AG08395 (cell line): ENCODE data around the gene HOXB8.
A peak's percentile ranks its signal among the peaks of the same experiment; 100 is the strongest.

Source experiments
- DNase-seq: peaks from one replicate; pipeline ENCODE4 v3.0.0; 2012; ENCODE audit warnings: mixed read lengths, low spot score

Gene HOXB8

GRCh38 chr17:48624544-48625494 lies 9.7 kb upstream of the HOXB8 start:
- DNase-seq: peak; percentile 64

GRCh38 chr17:48624118-48624517 lies 9.0 kb upstream of the HOXB8 start:
- no peak for DNase-seq

- no peak for DNase-seq
Measured at GRCh38 chr17:48623583-48623982, 8.5 kb upstream of the HOXB8 start.

GRCh38 chr17:48622857-48623256 lies 7.8 kb upstream of the HOXB8 start:
- DNase-seq: no peak

DNA sequence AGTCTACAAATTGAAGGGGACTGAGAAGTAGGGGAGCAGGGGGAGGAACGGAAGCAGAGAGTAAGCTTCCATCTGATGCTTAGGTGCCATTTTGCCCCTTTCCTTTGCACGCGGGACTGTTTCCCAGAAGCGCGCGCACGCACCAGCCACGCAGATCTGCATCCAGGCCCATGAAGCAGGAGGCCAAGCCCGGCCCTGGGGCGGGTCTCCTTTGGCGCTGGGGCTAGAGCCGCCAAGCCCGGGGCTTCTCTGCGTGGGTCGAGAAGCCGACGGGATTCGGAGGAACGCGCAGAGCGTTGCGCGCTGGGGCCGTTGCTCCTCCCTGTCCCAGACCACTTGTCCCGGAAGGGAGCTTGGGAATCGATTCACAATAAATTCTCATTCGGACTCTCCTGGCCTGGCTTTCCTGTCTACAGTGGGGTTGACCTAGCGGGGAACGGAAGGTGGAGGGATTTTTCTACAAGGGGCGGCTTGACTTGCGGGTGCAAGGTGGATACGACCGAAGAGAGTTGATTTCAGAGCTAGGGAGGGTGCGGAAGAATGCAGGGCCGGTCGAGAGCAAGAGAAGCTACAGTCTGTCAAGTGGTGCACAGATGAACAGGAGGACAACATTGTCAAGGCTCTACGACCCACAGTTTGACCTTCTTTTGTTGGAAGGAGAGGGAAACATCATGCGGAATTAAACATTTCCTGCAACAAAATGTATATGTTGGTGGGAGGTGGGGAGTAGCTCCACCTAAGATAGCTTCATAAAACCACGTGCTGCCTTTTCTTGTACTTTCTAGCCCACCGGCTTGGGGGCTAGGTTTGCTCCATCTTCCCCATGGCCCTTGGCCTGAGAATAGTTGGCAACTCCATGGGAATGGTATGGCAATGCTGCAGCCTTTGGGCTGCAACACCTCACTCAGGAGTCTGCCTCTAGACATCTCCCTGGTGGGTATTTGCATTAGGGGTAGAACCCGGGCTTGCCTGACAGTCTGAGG lies 6.6 kb upstream of the HOXB8 start:
- DNase-seq: no peak

- no peak for DNase-seq
Measured at GRCh38 chr17:48620461-48621139, 5.5 kb upstream of the HOXB8 start.

GRCh38 chr17:48619826-48620449 lies 4.8 kb upstream of the HOXB8 start:
- DNase-seq: no peak

- DNase-seq: peak; percentile 95
Measured at GRCh38 chr17:48618256-48618896, 3.3 kb upstream of the HOXB8 start.

- DNase-seq: no peak
Measured at GRCh38 chr17:48617471-48618255, 2.6 kb upstream of the HOXB8 start.

- no peak for DNase-seq
Measured at GRCh38 chr17:48616717-48617470, 1.8 kb upstream of the HOXB8 start.

- DNase-seq: no peak
Measured at GRCh38 chr17:48615963-48616716, 1.0 kb upstream of the HOXB8 start.

- DNase-seq: no peak
Measured at GRCh38 chr17:48613862-48614694, 1.0 kb downstream of the HOXB8 start.

GRCh38 chr17:48612854-48613691 lies 2.0 kb downstream of the HOXB8 start:
- DNase-seq: peak; percentile 41

DNA sequence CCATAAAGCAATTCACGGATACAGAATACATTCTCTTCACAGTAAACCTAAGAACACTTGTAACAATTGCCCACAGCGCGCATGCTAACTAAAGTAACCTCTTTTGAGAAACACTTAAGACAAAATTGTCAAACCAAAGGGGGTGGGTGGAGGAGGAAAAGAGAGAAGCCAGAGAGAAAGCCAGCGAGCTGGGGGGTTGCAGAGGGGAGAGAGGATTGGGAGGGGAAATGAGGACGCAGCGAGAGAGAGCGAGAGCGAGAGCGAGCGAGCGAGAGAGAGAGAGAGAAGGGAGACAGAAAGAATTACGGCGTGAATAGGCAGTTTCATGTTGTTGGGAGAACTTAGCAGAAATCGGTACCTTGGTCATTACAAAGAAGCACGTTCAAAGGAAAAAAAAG lies 2.6 kb downstream of the HOXB8 start:
- no peak for DNase-seq

- peak; percentile 35 for DNase-seq
Measured at GRCh38 chr17:48611681-48612455, 3.2 kb downstream of the HOXB8 start.

GRCh38 chr17:48611213-48611612 lies 3.9 kb downstream of the HOXB8 start:
- no peak for DNase-seq
